ENCODE results near the gene CCDC157.

The CCDC157 gene

DNA sequence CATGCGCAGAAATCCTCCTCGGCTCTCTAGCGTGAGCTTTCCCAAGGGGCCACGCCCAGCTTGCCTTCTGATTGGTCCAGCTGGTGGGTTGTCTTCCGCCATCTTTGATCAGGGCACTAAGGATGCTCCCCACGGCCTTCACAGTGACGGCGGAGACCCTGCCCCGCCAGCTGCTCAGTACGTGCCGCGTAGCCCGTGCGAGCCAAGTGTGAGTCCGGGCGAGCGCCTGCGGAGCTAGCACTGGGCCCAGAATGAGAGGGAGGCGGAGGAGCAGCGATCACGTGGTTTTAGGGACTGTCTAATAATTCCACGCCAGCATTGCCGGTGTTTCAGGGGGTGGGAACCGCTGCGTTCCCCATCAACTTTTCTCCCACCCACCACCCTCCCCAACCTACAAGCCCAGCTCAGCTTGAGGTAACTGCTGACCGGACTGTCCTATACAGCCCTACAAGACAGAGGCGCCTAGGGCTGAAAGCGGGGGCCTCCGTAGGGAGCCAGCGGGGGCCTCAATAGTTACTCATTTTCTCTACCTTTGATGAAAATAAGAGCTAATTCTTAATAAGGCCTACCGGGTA lies 67.2 kb downstream of the CCDC157 start (continued):
- TF ChIP-seq, protein P1, sequence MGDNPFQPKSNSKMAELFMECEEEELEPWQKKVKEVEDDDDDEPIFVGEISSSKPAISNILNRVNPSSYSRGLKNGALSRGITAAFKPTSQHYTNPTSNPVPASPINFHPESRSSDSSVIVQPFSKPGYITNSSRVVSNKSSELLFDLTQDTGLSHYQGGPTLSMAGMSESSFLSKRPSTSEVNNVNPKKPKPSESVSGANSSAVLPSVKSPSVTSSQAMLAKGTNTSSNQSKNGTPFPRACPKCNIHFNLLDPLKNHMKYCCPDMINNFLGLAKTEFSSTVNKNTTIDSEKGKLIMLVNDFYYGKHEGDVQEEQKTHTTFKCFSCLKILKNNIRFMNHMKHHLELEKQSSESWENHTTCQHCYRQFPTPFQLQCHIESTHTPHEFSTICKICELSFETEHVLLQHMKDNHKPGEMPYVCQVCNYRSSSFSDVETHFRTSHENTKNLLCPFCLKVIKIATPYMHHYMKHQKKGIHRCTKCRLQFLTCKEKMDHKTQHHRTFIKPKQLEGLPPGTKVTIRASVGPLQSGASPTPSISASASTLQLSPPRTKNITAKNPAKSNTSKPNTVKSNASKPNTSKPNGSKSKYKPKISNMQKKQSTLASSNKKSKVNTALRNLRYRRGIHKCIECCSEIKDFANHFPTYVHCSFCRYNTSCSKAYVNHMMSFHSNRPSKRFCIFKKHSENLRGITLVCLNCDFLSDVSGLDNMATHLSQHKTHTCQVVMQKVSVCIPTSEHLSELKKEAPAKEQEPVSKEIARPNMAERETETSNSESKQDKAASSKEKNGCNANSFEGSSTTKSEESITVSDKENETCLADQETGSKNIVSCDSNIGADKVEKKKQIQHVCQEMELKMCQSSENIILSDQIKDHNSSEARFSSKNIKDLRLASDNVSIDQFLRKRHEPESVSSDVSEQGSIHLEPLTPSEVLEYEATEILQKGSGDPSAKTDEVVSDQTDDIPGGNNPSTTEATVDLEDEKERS (tag by site-specific recombination; IDR thresholded peaks at IDR 0.05) = no peak
- TF ChIP-seq, protein P2, sequence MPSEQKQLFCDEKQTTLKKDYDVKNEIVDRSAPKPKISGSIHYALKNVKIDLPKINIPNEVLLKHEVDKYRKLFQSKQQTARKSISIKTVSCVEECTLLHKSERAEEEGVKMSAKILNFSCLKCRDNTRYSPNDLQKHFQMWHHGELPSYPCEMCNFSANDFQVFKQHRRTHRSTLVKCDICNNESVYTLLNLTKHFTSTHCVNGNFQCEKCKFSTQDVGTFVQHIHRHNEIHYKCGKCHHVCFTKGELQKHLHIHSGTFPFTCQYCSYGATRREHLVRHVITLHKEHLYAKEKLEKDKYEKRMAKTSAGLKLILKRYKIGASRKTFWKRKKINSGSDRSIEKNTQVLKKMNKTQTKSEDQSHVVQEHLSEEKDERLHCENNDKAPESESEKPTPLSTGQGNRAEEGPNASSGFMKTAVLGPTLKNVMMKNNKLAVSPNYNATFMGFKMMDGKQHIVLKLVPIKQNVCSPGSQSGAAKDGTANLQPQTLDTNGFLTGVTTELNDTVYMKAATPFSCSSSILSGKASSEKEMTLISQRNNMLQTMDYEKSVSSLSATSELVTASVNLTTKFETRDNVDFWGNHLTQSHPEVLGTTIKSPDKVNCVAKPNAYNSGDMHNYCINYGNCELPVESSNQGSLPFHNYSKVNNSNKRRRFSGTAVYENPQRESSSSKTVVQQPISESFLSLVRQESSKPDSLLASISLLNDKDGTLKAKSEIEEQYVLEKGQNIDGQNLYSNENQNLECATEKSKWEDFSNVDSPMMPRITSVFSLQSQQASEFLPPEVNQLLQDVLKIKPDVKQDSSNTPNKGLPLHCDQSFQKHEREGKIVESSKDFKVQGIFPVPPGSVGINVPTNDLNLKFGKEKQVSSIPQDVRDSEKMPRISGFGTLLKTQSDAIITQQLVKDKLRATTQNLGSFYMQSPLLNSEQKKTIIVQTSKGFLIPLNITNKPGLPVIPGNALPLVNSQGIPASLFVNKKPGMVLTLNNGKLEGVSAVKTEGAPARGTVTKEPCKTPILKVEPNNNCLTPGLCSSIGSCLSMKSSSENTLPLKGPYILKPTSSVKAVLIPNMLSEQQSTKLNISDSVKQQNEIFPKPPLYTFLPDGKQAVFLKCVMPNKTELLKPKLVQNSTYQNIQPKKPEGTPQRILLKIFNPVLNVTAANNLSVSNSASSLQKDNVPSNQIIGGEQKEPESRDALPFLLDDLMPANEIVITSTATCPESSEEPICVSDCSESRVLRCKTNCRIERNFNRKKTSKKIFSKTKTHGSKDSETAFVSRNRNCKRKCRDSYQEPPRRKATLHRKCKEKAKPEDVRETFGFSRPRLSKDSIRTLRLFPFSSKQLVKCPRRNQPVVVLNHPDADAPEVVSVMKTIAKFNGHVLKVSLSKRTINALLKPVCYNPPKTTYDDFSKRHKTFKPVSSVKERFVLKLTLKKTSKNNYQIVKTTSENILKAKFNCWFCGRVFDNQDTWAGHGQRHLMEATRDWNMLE (tag by site-specific recombination; conservative IDR thresholded peaks at IDR 0.05; ENCODE audit: low read depth) = peak; percentile 64
- TF ChIP-seq KLF8 (tag by site-specific recombination; IDR thresholded peaks at IDR 0.05) (peak; percentile 93), RBAK (tag by site-specific recombination; IDR thresholded peaks at IDR 0.05) (no peak), ZBTB1 (tag by site-specific recombination; IDR thresholded peaks at IDR 0.05) (no peak), FEZF1 (tag by site-specific recombination; IDR thresholded peaks at IDR 0.05) (peak; percentile 87), ZBTB48 (tag by site-specific recombination; IDR thresholded peaks at IDR 0.05) (peak; percentile 100), ZNF24 (tag by site-specific recombination; IDR thresholded peaks at IDR 0.05) (peak; percentile 86; the same call in 1 of the 2 replicates), ZNF473 (tag by site-specific recombination; IDR thresholded peaks at IDR 0.05) (no peak), ZNF529 (tag by site-specific recombination; IDR thresholded peaks at IDR 0.05; ENCODE audit: insufficient replicate concordance) (no peak), IKZF3 (tag by site-specific recombination; IDR thresholded peaks at IDR 0.05) (peak; percentile 70), ZNF561 (tag by site-specific recombination; IDR thresholded peaks at IDR 0.05; ENCODE audit: borderline replicate concordance) (peak; percentile 100), ZNF660 (tag by site-specific recombination; IDR thresholded peaks at IDR 0.05) (peak; percentile 75; the same call in 1 of the 2 replicates), SP2 (tag by site-specific recombination; IDR thresholded peaks at IDR 0.05) (peak; percentile 93), ZNF48 (tag by site-specific recombination; IDR thresholded peaks at IDR 0.05) (no peak), ZNF610 (tag by site-specific recombination; IDR thresholded peaks at IDR 0.05; ENCODE audit: borderline replicate concordance) (peak; percentile 54; the same call in 1 of the 2 replicates), ZNF354C (tag by site-specific recombination; IDR thresholded peaks at IDR 0.05; ENCODE audit: borderline replicate concordance, low read depth) (no peak), ZNF16 (tag by site-specific recombination; IDR thresholded peaks at IDR 0.05; ENCODE audit: low read depth) (no peak), ZNF140 (tag by site-specific recombination; IDR thresholded peaks at IDR 0.05) (no peak)
- TF ChIP-seq, protein P3, sequence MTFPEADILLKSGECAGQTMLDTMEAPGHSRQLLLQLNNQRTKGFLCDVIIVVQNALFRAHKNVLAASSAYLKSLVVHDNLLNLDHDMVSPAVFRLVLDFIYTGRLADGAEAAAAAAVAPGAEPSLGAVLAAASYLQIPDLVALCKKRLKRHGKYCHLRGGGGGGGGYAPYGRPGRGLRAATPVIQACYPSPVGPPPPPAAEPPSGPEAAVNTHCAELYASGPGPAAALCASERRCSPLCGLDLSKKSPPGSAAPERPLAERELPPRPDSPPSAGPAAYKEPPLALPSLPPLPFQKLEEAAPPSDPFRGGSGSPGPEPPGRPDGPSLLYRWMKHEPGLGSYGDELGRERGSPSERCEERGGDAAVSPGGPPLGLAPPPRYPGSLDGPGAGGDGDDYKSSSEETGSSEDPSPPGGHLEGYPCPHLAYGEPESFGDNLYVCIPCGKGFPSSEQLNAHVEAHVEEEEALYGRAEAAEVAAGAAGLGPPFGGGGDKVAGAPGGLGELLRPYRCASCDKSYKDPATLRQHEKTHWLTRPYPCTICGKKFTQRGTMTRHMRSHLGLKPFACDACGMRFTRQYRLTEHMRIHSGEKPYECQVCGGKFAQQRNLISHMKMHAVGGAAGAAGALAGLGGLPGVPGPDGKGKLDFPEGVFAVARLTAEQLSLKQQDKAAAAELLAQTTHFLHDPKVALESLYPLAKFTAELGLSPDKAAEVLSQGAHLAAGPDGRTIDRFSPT (tag by site-specific recombination; IDR thresholded peaks at IDR 0.05) = peak; percentile 48; the same call in 1 of the 2 replicates
- TF ChIP-seq, protein P4, sequence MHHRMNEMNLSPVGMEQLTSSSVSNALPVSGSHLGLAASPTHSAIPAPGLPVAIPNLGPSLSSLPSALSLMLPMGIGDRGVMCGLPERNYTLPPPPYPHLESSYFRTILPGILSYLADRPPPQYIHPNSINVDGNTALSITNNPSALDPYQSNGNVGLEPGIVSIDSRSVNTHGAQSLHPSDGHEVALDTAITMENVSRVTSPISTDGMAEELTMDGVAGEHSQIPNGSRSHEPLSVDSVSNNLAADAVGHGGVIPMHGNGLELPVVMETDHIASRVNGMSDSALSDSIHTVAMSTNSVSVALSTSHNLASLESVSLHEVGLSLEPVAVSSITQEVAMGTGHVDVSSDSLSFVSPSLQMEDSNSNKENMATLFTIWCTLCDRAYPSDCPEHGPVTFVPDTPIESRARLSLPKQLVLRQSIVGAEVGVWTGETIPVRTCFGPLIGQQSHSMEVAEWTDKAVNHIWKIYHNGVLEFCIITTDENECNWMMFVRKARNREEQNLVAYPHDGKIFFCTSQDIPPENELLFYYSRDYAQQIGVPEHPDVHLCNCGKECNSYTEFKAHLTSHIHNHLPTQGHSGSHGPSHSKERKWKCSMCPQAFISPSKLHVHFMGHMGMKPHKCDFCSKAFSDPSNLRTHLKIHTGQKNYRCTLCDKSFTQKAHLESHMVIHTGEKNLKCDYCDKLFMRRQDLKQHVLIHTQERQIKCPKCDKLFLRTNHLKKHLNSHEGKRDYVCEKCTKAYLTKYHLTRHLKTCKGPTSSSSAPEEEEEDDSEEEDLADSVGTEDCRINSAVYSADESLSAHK (tag by site-specific recombination; IDR thresholded peaks at IDR 0.05) = peak; percentile 35; the same call in 1 of the 2 replicates
- TF ChIP-seq, protein P5, sequence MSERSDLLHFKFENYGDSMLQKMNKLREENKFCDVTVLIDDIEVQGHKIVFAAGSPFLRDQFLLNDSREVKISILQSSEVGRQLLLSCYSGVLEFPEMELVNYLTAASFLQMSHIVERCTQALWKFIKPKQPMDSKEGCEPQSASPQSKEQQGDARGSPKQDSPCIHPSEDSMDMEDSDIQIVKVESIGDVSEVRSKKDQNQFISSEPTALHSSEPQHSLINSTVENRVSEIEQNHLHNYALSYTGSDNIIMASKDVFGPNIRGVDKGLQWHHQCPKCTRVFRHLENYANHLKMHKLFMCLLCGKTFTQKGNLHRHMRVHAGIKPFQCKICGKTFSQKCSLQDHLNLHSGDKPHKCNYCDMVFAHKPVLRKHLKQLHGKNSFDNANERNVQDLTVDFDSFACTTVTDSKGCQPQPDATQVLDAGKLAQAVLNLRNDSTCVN (tag by site-specific recombination; optimal IDR thresholded peaks at IDR 0.05) = peak; percentile 92
- TF ChIP-seq, protein P6, sequence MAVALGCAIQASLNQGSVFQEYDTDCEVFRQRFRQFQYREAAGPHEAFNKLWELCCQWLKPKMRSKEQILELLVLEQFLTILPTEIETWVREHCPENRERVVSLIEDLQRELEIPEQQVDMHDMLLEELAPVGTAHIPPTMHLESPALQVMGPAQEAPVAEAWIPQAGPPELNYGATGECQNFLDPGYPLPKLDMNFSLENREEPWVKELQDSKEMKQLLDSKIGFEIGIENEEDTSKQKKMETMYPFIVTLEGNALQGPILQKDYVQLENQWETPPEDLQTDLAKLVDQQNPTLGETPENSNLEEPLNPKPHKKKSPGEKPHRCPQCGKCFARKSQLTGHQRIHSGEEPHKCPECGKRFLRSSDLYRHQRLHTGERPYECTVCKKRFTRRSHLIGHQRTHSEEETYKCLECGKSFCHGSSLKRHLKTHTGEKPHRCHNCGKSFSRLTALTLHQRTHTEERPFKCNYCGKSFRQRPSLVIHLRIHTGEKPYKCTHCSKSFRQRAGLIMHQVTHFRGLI (tag by site-specific recombination; IDR thresholded peaks at IDR 0.05) = peak; percentile 58; the same call in 1 of the 2 replicates
